ENCODE results near the gene AP4B1. TPM values are rescaled to one million over a fixed set of nuclear protein-coding genes. Genes with fewer than 3 reads are reported as not detected.

AP4B1 gene
- total RNA-seq, 1 donor from 2014 or later: 16.3 TPM

DNA sequence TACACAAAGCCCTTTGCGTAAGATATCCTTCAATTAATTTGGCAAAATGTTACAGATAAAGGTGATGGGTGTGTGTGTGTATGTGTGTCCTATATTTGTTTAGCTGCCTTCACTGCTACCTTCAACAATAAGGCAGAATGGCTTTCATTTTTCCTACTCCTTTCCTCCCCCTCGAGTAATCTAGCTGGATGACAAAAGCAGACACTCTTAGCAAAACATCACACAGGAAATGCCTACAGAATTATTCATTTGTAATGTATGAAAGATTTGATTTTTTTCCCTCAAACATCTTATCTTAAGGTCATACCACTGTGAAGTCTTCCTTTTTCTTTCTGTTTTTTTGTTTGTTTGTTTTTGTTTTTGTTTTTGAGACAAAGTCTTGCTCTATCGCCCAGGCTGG, 43.7 kb downstream of the AP4B1 start:
- H3K4me3 ChIP-seq: no peak overlapping the region
- H3K4me1 ChIP-seq: peaks cover 21% of the 10 kb centered on the region
- intact Hi-C loops (cut with DNase I): no loop called here
- no peak for DNase-seq
- no peak for ATAC-seq
- H3K27me3 ChIP-seq (ENCODE audit: low read depth): no peaks in the 10 kb centered on the region
- H3K27ac ChIP-seq: no peak overlapping the region
- no peaks in the 10 kb centered on the region for H3K36me3 ChIP-seq
- TF ChIP-seq CTCF (IDR thresholded peaks at IDR 0.05): no peak
- no peaks in the 10 kb centered on the region for H3K9me3 ChIP-seq

DNA sequence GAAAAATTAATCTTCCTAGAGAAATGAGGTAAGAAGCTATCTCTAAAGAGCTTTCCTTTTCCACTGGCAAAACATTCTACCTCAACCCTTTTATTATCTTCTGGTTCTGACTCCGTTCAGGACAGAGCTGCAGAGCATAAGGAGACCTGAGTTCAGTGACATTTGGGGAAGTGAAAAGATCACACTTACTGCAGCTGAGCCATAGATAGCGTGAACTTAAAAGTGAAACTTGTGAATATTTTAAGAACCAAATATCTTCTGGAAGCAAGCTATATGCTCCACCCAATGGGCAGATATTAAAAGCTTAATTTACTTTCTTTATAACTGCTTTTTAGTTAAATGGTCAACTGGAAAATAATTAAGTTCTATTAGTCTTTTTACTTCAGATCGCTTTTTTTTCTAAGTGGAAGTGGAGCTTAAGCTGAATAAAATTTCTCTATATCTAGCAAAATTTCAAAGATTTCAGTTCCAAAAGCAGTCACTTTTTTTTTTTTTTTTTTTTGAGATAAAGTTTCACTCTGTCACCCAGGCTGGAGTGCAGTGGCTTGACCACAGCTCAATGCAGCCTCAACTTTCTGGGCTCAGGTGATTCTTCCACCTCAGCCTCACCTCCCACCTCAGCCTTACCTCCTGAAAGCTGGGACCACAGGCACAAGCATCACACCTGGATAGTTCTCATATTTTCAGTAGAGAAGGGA, 45.0 kb downstream of the AP4B1 start:
- H3K9me3 ChIP-seq: no peaks in the 10 kb centered on the region
- no peak overlapping the region for H3K4me3 ChIP-seq
- intact Hi-C loops (cut with DNase I): no loop called here
- no peak for TF ChIP-seq CTCF (IDR thresholded peaks at IDR 0.05)
- ATAC-seq: peak in 1 of 2 donors; percentile 62
- H3K36me3 ChIP-seq: no peaks in the 10 kb centered on the region
- peaks cover 21% of the 10 kb centered on the region for H3K4me1 ChIP-seq
- no peak for DNase-seq
- no peaks in the 10 kb centered on the region for H3K27me3 ChIP-seq (ENCODE audit: low read depth)
- H3K27ac ChIP-seq: peak overlapping the region; percentile 32

DNA sequence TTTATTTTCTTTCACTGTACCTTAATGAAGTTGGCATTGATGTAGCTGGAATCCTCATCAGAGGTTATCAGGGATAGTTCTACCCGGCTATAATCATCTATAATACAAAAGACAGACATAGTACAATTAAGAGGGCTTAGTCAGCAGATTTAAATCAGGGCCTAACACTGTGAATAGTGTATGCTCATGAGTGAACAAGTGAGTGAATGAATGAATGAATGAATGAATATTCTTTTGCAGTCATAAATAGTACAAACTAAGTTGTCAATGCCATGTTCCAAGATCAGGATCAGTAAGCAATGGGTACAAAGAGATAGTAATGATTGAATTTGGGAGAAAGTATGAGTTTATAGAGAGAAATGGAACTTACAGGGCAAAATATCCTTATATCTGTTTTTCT, 45.6 kb downstream of the AP4B1 start:
- intact Hi-C loops (cut with DNase I): no loop called here
- no peak for DNase-seq

GRCh38 chr1:113858418-113858817, 46.2 kb downstream of the AP4B1 start:
- no peak overlapping the region for H3K27ac ChIP-seq
- intact Hi-C loops (cut with DNase I): no loop called here
- no peak for TF ChIP-seq CTCF (IDR thresholded peaks at IDR 0.05)

More for the DNA sequence above, 45.6 kb downstream of the AP4B1 start:
- no peak for ATAC-seq
- Histone ChIP-seq H3K36me3 (no peaks in the 10 kb centered on the region), H3K27me3 (ENCODE audit: low read depth) (no peaks in the 10 kb centered on the region), H3K9me3 (no peaks in the 10 kb centered on the region), H3K4me1 (peaks cover 21% of the 10 kb centered on the region), H3K27ac (no peak overlapping the region), H3K4me3 (no peak overlapping the region)
- no peak for TF ChIP-seq CTCF (IDR thresholded peaks at IDR 0.05)

DNA sequence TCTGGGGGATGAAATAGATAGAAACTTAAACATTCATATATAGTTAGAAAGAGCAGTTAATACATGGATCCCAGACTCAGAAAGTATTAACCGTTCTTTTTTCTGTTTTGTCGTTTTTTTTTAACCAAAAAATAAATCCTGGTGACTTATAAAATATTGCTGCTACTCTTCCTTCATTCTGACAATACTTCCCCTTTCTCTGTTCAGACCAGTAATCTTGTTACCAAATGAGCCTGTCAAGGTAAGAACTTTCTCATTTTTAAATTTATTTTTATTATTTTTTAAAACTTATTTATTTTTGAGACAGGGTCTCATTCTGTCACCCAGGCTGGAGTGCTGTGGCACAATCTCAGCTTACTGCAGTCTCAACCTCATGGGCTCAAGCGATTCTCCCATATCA, 46.8 kb downstream of the AP4B1 start:
- Histone ChIP-seq H3K27ac (no peak overlapping the region), H3K4me1 (peaks cover 21% of the 10 kb centered on the region), H3K27me3 (ENCODE audit: low read depth) (no peaks in the 10 kb centered on the region), H3K36me3 (no peaks in the 10 kb centered on the region), H3K9me3 (no peaks in the 10 kb centered on the region), H3K4me3 (no peak overlapping the region)
- DNase-seq (no peak), ATAC-seq (no peak)
- intact Hi-C loops (cut with DNase I): no loop called here
- TF ChIP-seq CTCF (IDR thresholded peaks at IDR 0.05): no peak

More at GRCh38 chr1:113858418-113858817, 46.2 kb downstream of the AP4B1 start:
- no peaks in the 10 kb centered on the region for H3K36me3 ChIP-seq
- peaks cover 21% of the 10 kb centered on the region for H3K4me1 ChIP-seq
- H3K27me3 ChIP-seq (ENCODE audit: low read depth): no peaks in the 10 kb centered on the region
- peak in 1 of 2 donors; percentile 32 for ATAC-seq
- no peak for DNase-seq
- H3K4me3 ChIP-seq: no peak overlapping the region
- H3K9me3 ChIP-seq: no peaks in the 10 kb centered on the region

Data from lower lobe of right lung (tissue), 2 donors.